IMR-90 (cell line): ENCODE measurements around the gene GSTT2B. TPM values are rescaled to one million over a fixed set of nuclear protein-coding genes. Genes with fewer than 3 reads are reported as not detected.

ENCODE experiments used
- ATAC-seq: fragments of 200-7000 bp; cut with Tn5 transposase; 2 replicates; pipeline ENCODE4 v1.9.1; 2020; ENCODE audit warnings: low read depth, mild to moderate bottlenecking, moderate library complexity
- BruUV-seq: library from RNA; stranded (reverse); fragments of 400-500 nt; replicated peaks from 2 replicates; lab custom pipeline; 2021; lab: Mats Ljungman, UMichigan
- CTCF ChIA-PET: fragments of 300-600 bp; formaldehyde crosslinking; extraction: SDS; loops from one replicate; lab custom pipeline; 2021; ENCODE audit warnings: antibody characterized with exemption; lab: Yijun Ruan, JAX
- POLR2A ChIA-PET: fragments of 300-600 bp; sonication (Branson Sonifier 250); formaldehyde crosslinking; loops from one replicate; lab custom pipeline; 2022; ENCODE audit warnings: antibody characterized with exemption; ENCODE audit not compliant: unreplicated experiment; lab: Charles Lee
- DNase-seq: peaks from one replicate; pipeline ENCODE4 v3.0.0; 2013
- H2AFZ ChIP-seq: replicated peaks from 2 replicates; pipeline ENCODE3; 2013; ENCODE audit warnings: low read length, mild to moderate bottlenecking; ENCODE audit not compliant: poor library complexity
- H2AK5ac ChIP-seq: 2 replicates; pipeline ENCODE4 v1.6.1; 2013; ENCODE audit warnings: low read depth, low read length, inconsistent platforms
- H2AK9ac ChIP-seq: replicated peaks from 2 replicates; pipeline ENCODE3; 2013; ENCODE audit warnings: mild to moderate bottlenecking, low read depth, low read length, moderate library complexity; ENCODE audit not compliant: poor library complexity
- H2BK120ac ChIP-seq: 2 replicates; pipeline ENCODE4 v1.6.1; 2013; ENCODE audit warnings: low read depth, low read length, inconsistent platforms
- H2BK15ac ChIP-seq: 3 replicates; pipeline ENCODE4 v1.6.1; 2013; ENCODE audit warnings: low read depth, low read length, inconsistent platforms
- H2BK20ac ChIP-seq: 2 replicates; pipeline ENCODE4 v1.6.1; 2013; ENCODE audit warnings: low read depth, mild to moderate bottlenecking, inconsistent platforms, low read length, moderate library complexity
- H2BK5ac ChIP-seq: 2 replicates; pipeline ENCODE4 v1.6.1; 2013; ENCODE audit warnings: mild to moderate bottlenecking, low read depth, low read length, inconsistent platforms; ENCODE audit not compliant: poor library complexity, severe bottlenecking
- H3K14ac ChIP-seq: replicated peaks from 2 replicates; pipeline ENCODE4 v1.6.1; 2013; ENCODE audit warnings: low read depth, low read length, inconsistent platforms
- H3K18ac ChIP-seq: 2 replicates; pipeline ENCODE4 v1.6.1; 2013; ENCODE audit warnings: low read depth, low read length, control low read depth
- H3K23ac ChIP-seq: 2 replicates; pipeline ENCODE4 v1.6.1; 2013; ENCODE audit warnings: low read depth, low read length, inconsistent platforms
- H3K27ac ChIP-seq: 2 replicates; pipeline ENCODE4 v1.5.1; 2013; ENCODE audit warnings: mild to moderate bottlenecking, control low read depth, low read length; ENCODE audit not compliant: insufficient read depth
- H3K27me3 ChIP-seq: 2 replicates; pipeline ENCODE4 v1.6.1; 2013; ENCODE audit warnings: low read length; ENCODE audit not compliant: control insufficient read depth, insufficient read depth
- H3K36me3 ChIP-seq: 2 replicates; pipeline ENCODE4 v1.6.1; 2013; ENCODE audit warnings: low read length, mixed read lengths; ENCODE audit not compliant: control insufficient read depth, insufficient read depth
- H3K4ac ChIP-seq: 2 replicates; pipeline ENCODE4 v1.6.1; 2013; ENCODE audit warnings: low read depth, low read length, inconsistent platforms
- H3K4me1 ChIP-seq: 2 replicates; pipeline ENCODE4 v1.6.1; 2013; ENCODE audit warnings: low read length, mixed read lengths; ENCODE audit not compliant: control insufficient read depth, insufficient read depth
- H3K4me2 ChIP-seq: 2 replicates; pipeline ENCODE4 v1.6.1; 2013; ENCODE audit warnings: low read depth, mild to moderate bottlenecking, control low read depth, low read length, moderate library complexity
- H3K4me3 ChIP-seq: 2 replicates; pipeline ENCODE4 v1.5.1; 2013; ENCODE audit warnings: low read depth, mild to moderate bottlenecking, control low read depth, low read length, moderate library complexity; ENCODE audit not compliant: insufficient read depth
- H3K56ac ChIP-seq: 2 replicates; pipeline ENCODE4 v1.6.1; 2013; ENCODE audit warnings: low read length, inconsistent platforms; ENCODE audit not compliant: insufficient read depth; ENCODE audit errors: extremely low read depth
- H3K79me1 ChIP-seq, 2 experiments: 2 replicates each; pipeline ENCODE4 v1.6.1; 2013; ENCODE audit warnings: low read length in 2 of 2, inconsistent platforms in 1 of 2, low read depth in 1 of 2
- H3K9ac ChIP-seq: 2 replicates; pipeline ENCODE4 v1.6.1; 2013; ENCODE audit warnings: low read depth, low read length, control low read depth
- H3K9me1 ChIP-seq: 2 replicates; pipeline ENCODE4 v1.6.1; 2013; ENCODE audit warnings: low read length, inconsistent platforms; ENCODE audit not compliant: insufficient read depth
- H3K9me3 ChIP-seq: 2 replicates; pipeline ENCODE4 v1.6.1; 2013; ENCODE audit warnings: low read length; ENCODE audit not compliant: control insufficient read depth, insufficient read depth
- H4K20me1 ChIP-seq: 2 replicates; pipeline ENCODE4 v1.6.1; 2013; ENCODE audit warnings: low read length, inconsistent platforms; ENCODE audit not compliant: insufficient read depth
- H4K5ac ChIP-seq: 2 replicates; pipeline ENCODE4 v1.6.1; 2013; ENCODE audit warnings: mild to moderate bottlenecking, low read depth, low read length, control low read depth
- H4K8ac ChIP-seq, 2 experiments: 2 replicates each; pipeline ENCODE4 v1.6.1; 2013; ENCODE audit warnings: low read depth in 2 of 2, low read length in 2 of 2, control low read depth in 1 of 2, inconsistent platforms in 1 of 2
- H4K91ac ChIP-seq: 2 replicates; pipeline ENCODE4 v1.6.1; 2013; ENCODE audit warnings: low read depth, low read length, inconsistent platforms; ENCODE audit not compliant: insufficient read depth
- BHLHE40 ChIP-seq: fragments of 150-350 bp; IDR thresholded peaks from 2 replicates; pipeline ENCODE4 v1.6.1; 2016; ENCODE audit warnings: mild to moderate bottlenecking, low read depth, low read length
- CHD1 ChIP-seq: IDR thresholded peaks from 2 replicates; pipeline ENCODE4 v1.6.1; 2012; ENCODE audit warnings: low read depth, low read length, improper control_type of control experiment
- CTCF ChIP-seq: conservative IDR thresholded peaks from 2 replicates; pipeline ENCODE4 v1.5.1; 2012; ENCODE audit warnings: mild to moderate bottlenecking, low read depth, low read length, improper control_type of control experiment
- FOS ChIP-seq: fragments of 150-350 bp; IDR thresholded peaks from 2 replicates; pipeline ENCODE4 v1.6.1; 2016; ENCODE audit warnings: low read depth, low read length
- MAFK ChIP-seq: IDR thresholded peaks from 2 replicates; pipeline ENCODE4 v1.6.1; 2012; ENCODE audit warnings: low read depth, low read length, improper control_type of control experiment
- MAZ ChIP-seq: IDR thresholded peaks from 2 replicates; pipeline ENCODE4 v1.6.1; 2012; ENCODE audit warnings: low read depth, mild to moderate bottlenecking, low read length, improper control_type of control experiment, moderate library complexity, borderline replicate concordance
- MXI1 ChIP-seq: IDR thresholded peaks from 2 replicates; pipeline ENCODE4 v1.6.1; 2012; ENCODE audit warnings: low read depth, mild to moderate bottlenecking, low read length, moderate library complexity, borderline replicate concordance
- NFE2L2 ChIP-seq: fragments of 150-350 bp; IDR thresholded peaks from 2 replicates; pipeline ENCODE4 v1.6.1; 2016; ENCODE audit warnings: low read depth, mild to moderate bottlenecking, low read length
- SMC3 ChIP-seq: fragments of 150-350 bp; IDR thresholded peaks from 2 replicates; pipeline ENCODE4 v1.6.1; 2016; ENCODE audit warnings: low read depth, mild to moderate bottlenecking, antibody characterized with exemption, low read length, moderate library complexity
- WGBS, 2 experiments: methylation state at CpG; one replicate each; pipeline versions ENCODE4 v1.1.5 to v1.1.7; 2013; ENCODE audit warnings: missing lambda C conversion rate in 2 of 2; ENCODE audit not compliant: insufficient read length in 1 of 2; ENCODE audit errors: extremely low coverage in 2 of 2; 5-methylcytosine and 5-hydroxymethylcytosine counted together
- dilution Hi-C: fragments of 300-500 bp; cut with HindIII; formaldehyde crosslinking; loops from one replicate; pipeline ENCODE4 v1.14.3; 2018; ENCODE audit warnings: low sequenced_read_pairs; ENCODE audit not compliant: unreplicated experiment
- in situ Hi-C: fragments of 300-500 bp; cut with MboI; formaldehyde crosslinking; loops from 3 replicates; pipeline ENCODE4 v1.14.3; 2019; ENCODE audit warnings: low sequenced_read_pairs, inconsistent platforms, mixed read lengths
- intact Hi-C: fragments of 100-400 bp; cut with micrococcal nuclease; formaldehyde crosslinking; loops from 2 replicates; pipeline ENCODE4 v1.10.0; 2022
- polyA plus RNA-seq, 3 experiments: library from polyadenylated mRNA; depleted of rRNA; stranded (reverse); fragments of >200 nt; gene quantifications; 2 replicates each; pipeline ENCODE4 v1.2.3, GENCODE V29; 2012; ENCODE audit warnings: low replicate concordance in 1 of 3
- total RNA-seq: library from RNA; depleted of rRNA; stranded (reverse); fragments of >200 nt; gene quantifications from 2 replicates; pipeline ENCODE4 v1.2.3, GENCODE V29; 2012
- TF ChIP-seq, protein P1 (sequence below): fragments of 150-350 bp; IDR thresholded peaks from 2 replicates; pipeline ENCODE4 v1.6.1; 2017; ENCODE audit warnings: mild to moderate bottlenecking, antibody characterized with exemption, low read length, low read depth

The GSTT2B gene
- total and polyA plus RNA-seq, 2 of the 4 experiments (the other 2 are of a cell fraction), result 15.1 to 77.0 TPM

DNA sequence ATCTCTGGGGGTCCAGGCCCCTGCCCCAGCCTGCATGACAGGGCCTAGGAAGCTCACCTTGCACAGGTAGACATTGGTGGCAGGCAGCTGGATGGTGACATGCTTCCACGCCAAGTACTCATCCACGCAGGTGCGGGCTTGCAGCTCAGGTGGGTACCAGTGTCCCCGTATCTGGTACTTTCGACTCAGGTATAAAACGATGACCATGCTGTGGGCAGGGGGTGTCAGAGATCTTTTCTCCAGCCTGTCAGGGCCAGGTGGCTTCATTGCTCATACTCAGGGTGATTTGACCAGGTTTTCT lies 45.9 kb upstream of the GSTT2B start:
- no peak overlapping the region for H3K4me3 ChIP-seq
- H3K9me1 ChIP-seq, result no peaks in the 10 kb centered on the region
- no peak overlapping the region for H4K8ac ChIP-seq
- H3K79me1 ChIP-seq, result peaks cover 4 to 5% of the 10 kb centered on the region in 2 experiments; a peak in 3 of 4 replicates
- no peaks in the 10 kb centered on the region for H3K9me3 ChIP-seq
- no peak overlapping the region for H3K9ac ChIP-seq
- BruUV-seq, result no TSS peak
- CTCF ChIA-PET, result no interaction called here
- no peaks in the 10 kb centered on the region for H4K20me1 ChIP-seq
- TF ChIP-seq NFE2L2, result no peak
- no peak for TF ChIP-seq MAFK
- no peak for TF ChIP-seq SMC3
- no peak for TF ChIP-seq BHLHE40
- TF ChIP-seq CTCF, result no peak
- TF ChIP-seq CHD1, result no peak
- no peak for TF ChIP-seq MXI1
- no peak for TF ChIP-seq FOS
- TF ChIP-seq, protein P1, sequence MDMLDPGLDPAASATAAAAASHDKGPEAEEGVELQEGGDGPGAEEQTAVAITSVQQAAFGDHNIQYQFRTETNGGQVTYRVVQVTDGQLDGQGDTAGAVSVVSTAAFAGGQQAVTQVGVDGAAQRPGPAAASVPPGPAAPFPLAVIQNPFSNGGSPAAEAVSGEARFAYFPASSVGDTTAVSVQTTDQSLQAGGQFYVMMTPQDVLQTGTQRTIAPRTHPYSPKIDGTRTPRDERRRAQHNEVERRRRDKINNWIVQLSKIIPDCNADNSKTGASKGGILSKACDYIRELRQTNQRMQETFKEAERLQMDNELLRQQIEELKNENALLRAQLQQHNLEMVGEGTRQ, result no peak
- TF ChIP-seq MAZ, result no peak
- H2BK20ac ChIP-seq, result no peak overlapping the region
- no peak overlapping the region for H3K18ac ChIP-seq
- no peak overlapping the region for H2BK5ac ChIP-seq
- no peak overlapping the region for H3K14ac ChIP-seq
- no peak for DNase-seq
- no peak overlapping the region for H2BK120ac ChIP-seq
- no peak overlapping the region for H2AFZ ChIP-seq
- no peak for ATAC-seq
- no peak overlapping the region for H3K4ac ChIP-seq
- POLR2A ChIA-PET, result no interaction called here
- H2AK9ac ChIP-seq, result peak overlapping the region; percentile 20
- H3K27me3 ChIP-seq, result no peaks in the 10 kb centered on the region; the same call in 1 of the 2 replicates
- no peak overlapping the region for H3K23ac ChIP-seq
- H4K5ac ChIP-seq, result no peak overlapping the region
- no peaks in the 10 kb centered on the region for H3K4me1 ChIP-seq
- no peak overlapping the region for H3K27ac ChIP-seq
- dilution Hi-C loops, result no loop called here
- H2BK15ac ChIP-seq, result no peak overlapping the region
- no peaks in the 10 kb centered on the region for H3K36me3 ChIP-seq
- no peak overlapping the region for H3K4me2 ChIP-seq
- H3K56ac ChIP-seq, result no peak overlapping the region
- H2AK5ac ChIP-seq, result no peak overlapping the region
- in situ Hi-C loops, result no loop called here
- WGBS, 2 experiments, result no CpG with 5 or more reads among the region's 6 CpGs
- intact Hi-C loops, result no loop called here
- no peak overlapping the region for H4K91ac ChIP-seq
